SJSA1 (cell line): ENCODE measurements around the gene PLXND1. TPM values are rescaled to one million over a fixed set of nuclear protein-coding genes. Genes with fewer than 3 reads are reported as not detected.

Experiments used
- DNase-seq, 2 experiments: peaks; one replicate each; pipeline ENCODE4 v3.0.0-alpha.2; 2015 to 2020; ENCODE audit warnings: low spot score in 2 of 2, low read depth in 1 of 2
- H3K27ac ChIP-seq: fragments of 250-450 bp; sonication (Bioruptor Pico); 2 replicates; pipeline ENCODE4 v1.5.1; 2020; ENCODE audit warnings: mild to moderate bottlenecking, moderate library complexity
- H3K27me3 ChIP-seq: fragments of 250-450 bp; sonication (Bioruptor Pico); replicated peaks from 2 replicates; pipeline ENCODE4 v1.5.1; 2020; ENCODE audit warnings: mild to moderate bottlenecking, moderate library complexity
- H3K36me3 ChIP-seq: fragments of 250-450 bp; sonication (Bioruptor Pico); 2 replicates; pipeline ENCODE4 v1.5.1; 2020; ENCODE audit warnings: mild to moderate bottlenecking
- H3K4me1 ChIP-seq: fragments of 250-450 bp; sonication (Bioruptor Pico); replicated peaks from 2 replicates; pipeline ENCODE4 v1.6.1; 2021; ENCODE audit warnings: mild to moderate bottlenecking
- H3K4me3 ChIP-seq: fragments of 250-450 bp; sonication (Bioruptor Pico); 2 replicates; pipeline ENCODE4 v1.5.1; 2020; ENCODE audit warnings: mild to moderate bottlenecking
- H3K9me3 ChIP-seq: fragments of 250-450 bp; sonication (Bioruptor Pico); replicated peaks from 2 replicates; pipeline ENCODE4 v1.5.1; 2020; ENCODE audit warnings: mild to moderate bottlenecking
- total RNA-seq: library from RNA; depleted of rRNA; stranded (reverse); fragments of >200 nt; shearing (Covaris generic); gene quantifications from 2 replicates; pipeline ENCODE4 v1.2.3, GENCODE V29; 2014

PLXND1 gene
- total RNA-seq, 1 experiment from 2014 or later = 80.1 TPM

DNA sequence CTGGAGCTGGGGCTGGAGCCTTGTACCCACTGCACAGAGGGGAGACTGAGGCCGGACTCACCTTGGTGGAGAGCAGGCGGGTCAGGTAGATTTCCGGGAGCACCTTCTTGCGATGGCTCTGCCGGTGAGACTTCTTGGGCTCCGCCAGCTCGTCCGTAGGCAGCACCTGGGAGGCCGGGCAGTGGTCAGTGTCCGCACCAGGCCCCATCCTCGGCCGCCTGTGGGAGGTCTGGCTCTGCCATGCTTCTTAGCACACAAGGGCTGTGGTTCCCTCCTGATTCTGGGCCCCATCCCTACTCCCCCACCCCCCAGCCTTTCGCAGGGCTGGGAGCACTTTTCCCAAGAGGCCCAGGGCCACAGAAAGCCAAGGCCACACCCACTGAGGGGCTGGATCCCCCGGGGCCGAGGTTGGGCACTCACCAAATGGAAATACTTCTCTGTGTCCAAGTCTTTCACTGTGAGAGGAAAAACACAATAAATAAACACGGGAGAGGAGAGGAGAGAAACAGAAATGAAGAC is 46.1 kb downstream of the PLXND1 start:
- H3K4me3 ChIP-seq = peak overlapping the region; percentile 28
- H3K4me1 ChIP-seq = peaks cover 67% of the 10 kb centered on the region
- no peaks in the 10 kb centered on the region for H3K27me3 ChIP-seq
- H3K9me3 ChIP-seq = no peaks in the 10 kb centered on the region
- peak overlapping the region; percentile 55 for H3K27ac ChIP-seq
- DNase-seq = peak; percentile 88 to 92
- peaks cover 82% of the 10 kb centered on the region for H3K36me3 ChIP-seq

DNA sequence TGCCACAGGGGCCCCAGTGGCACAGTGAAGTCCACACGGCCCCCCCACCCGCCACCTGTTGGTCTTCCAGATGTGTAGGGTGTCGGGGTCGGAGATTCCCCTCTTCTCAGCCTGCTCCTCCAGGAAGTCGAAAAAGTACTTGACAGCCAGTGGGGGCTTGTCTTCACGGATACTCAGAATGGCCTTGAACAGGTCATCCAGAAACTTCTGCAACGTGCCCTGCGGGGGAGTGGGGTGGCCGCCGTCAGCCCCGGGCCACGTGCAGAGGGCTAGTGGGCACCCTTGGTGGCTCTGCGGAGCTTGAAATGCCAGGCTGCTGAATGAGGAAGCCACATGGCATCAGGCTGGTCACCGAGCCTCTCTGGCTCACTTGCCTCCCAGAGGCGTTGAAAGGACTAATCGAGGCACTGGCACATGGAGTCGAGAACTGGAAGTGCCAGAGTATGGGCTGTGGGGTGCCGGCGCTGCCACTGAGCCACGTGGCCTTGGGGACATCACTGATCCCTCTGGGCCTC is 46.9 kb downstream of the PLXND1 start:
- peaks cover 79% of the 10 kb centered on the region for H3K36me3 ChIP-seq
- peaks cover 74% of the 10 kb centered on the region for H3K4me1 ChIP-seq
- no peaks in the 10 kb centered on the region for H3K9me3 ChIP-seq
- peak overlapping the region; percentile 28 for H3K4me3 ChIP-seq
- peak overlapping the region; percentile 39 for H3K27ac ChIP-seq
- DNase-seq = peak in 1 of 2 experiments; percentile 12
- no peaks in the 10 kb centered on the region for H3K27me3 ChIP-seq

DNA sequence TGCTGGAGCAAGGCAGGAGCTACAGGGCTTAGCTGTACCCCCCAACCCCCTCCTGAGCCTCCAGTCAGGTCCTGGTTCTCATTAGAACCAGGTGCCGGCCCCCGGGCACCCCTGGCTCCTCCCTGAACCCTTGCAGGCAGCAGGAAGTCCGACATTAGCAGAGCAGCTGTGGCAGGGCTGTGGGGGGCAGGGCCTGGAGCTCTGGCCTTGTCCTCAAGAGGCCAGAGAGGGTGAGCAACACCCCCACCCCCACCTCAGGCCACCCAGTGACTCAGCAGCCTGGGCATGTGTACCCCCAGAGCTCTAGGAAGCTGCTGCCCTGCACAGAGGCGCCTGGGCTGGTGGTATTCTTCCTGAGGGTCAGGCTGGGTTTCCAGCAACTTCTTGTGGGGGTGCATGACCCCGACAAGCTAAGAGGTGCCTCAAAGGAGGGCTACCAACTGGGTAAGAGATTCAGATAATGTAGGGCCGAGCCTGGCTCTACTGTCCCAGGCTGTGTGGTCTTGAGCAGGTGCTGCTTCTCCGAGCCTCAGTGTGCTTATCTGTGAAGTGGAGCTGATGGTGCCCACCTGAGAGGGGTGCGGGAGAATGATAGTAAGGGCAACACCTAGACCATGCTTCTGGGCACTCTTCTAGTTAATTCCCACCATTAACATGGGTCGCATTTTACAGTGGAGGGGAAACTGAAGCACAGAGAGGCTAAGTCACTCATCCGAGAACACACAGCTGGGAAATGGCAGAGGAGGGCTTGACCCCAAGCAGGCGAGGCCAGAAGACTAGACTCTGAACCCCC is 47.5 kb downstream of the PLXND1 start:
- peak; percentile 83 to 90 for DNase-seq
- H3K4me1 ChIP-seq = peaks cover 81% of the 10 kb centered on the region
- H3K4me3 ChIP-seq = no peak overlapping the region
- H3K27me3 ChIP-seq = no peaks in the 10 kb centered on the region
- no peaks in the 10 kb centered on the region for H3K9me3 ChIP-seq
- peaks cover 77% of the 10 kb centered on the region for H3K36me3 ChIP-seq
- H3K27ac ChIP-seq = peak overlapping the region; percentile 39

DNA sequence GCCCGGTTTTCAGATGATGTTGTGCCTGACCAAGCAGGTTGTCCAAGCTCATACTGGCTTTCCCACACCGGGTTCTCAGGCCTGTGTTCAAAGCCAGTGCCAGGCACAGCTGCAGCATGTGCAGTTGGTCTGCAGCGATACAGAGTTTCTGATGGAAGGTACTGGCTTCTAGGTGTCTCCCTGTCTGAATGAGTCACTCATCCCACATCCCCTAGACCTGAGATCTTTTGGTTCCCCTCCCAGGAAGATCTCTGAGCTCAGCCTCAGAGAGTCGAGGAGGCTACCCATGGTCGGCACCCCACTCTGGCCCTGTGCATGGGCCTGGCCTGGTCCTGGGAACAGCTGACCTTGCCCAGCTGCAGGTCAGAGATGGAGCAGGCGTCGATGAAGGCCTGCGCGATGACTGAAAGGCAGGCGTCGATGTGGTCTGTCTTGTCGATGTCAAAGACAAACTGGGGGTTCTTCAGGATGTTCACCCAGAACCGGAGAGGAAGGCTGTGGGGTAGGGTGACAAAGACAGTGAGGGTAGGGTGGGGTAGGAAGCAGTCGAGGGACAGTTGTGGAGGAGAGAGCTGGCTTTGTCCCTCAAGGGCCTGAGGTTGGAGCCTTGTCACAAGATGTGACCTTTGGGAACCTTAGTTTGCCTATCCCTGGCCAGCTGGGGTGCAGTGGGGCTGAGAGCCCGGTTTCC is 48.2 kb downstream of the PLXND1 start:
- Histone ChIP-seq H3K27me3 (no peaks in the 10 kb centered on the region), H3K27ac (peak overlapping the region; percentile 22; the same call in 1 of the 2 replicates), H3K4me3 (no peak overlapping the region), H3K4me1 (peaks cover 82% of the 10 kb centered on the region), H3K9me3 (no peaks in the 10 kb centered on the region), H3K36me3 (peaks cover 73% of the 10 kb centered on the region)
- DNase-seq = no peak

DNA sequence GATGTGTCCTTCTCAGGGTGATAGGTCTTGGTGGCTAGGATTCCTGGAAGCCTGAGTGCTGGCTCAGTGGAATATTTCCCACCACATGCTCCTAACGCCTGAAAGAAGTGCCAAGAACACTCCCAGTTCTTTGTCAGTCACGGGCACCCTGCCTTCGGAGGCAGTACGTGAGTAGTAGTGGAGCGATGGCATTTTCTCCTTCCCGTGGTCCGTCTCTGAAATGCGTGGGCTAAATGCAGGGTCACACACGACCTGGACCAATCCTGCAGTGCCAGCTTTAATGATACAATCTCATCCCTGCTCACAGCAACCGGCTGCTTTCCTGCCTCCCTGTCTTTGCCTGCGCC is 49.0 kb downstream of the PLXND1 start:
- Histone ChIP-seq H3K36me3 (peaks cover 66% of the 10 kb centered on the region), H3K27ac (no peak overlapping the region)

DNA sequence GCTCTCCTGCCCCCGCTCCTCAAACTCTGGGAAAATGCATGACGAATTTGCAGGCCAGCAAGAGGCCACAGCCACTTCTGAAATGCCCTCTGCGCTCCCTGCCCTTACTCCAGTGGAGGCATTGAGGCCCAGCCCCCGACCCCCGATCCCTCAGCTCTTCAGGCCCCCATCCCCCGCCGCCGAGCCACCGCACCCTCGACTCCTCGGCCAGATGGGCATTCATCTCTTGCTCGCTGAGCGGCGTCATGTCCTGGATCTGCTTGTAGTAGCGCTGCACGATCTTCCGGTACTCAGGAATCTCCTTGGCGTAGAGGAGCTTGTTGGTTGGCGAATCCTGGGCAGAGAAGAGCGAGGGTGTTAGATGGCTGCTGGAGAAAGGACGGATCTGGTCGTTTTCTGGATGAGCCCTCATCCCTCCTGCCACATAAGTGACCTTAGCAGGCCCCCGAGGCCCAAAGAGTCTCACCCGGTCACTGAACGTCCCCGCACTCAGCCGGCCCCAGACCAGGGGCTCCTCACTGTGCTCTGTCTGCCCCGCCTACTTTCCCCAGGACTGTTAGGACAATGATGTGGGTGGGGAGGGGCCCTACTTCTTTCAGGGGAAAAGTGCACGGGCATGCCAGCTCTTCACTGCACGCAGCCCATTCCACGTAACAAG is 49.5 kb downstream of the PLXND1 start:
- H3K27ac ChIP-seq = no peak overlapping the region

More for the DNA sequence above, 49.0 kb downstream of the PLXND1 start:
- no peak overlapping the region for H3K4me3 ChIP-seq
- no peaks in the 10 kb centered on the region for H3K27me3 ChIP-seq
- peaks cover 81% of the 10 kb centered on the region for H3K4me1 ChIP-seq
- DNase-seq = no peak
- H3K9me3 ChIP-seq = no peaks in the 10 kb centered on the region

DNA sequence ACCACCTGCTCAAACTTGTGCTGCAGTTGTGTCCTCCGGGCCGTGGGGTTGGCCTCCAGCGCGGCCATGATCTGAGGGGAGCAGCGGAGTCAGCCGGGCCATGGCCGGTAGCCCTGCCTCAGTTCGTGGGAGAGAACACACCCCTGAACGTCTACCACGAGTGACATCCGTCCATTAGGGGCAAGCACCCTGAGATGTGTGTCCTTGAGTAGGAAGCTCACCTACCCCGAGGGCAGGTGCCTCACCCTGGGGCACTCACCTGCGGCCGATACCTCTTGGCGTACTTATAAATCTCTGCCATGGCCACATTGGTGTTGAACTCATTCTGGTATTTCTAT is 50.1 kb downstream of the PLXND1 start:
- Histone ChIP-seq H3K27ac (no peak overlapping the region), H3K9me3 (no peaks in the 10 kb centered on the region), H3K36me3 (peaks cover 57% of the 10 kb centered on the region), H3K4me3 (no peak overlapping the region), H3K4me1 (peaks cover 69% of the 10 kb centered on the region), H3K27me3 (no peaks in the 10 kb centered on the region)
- DNase-seq = no peak

More for the DNA sequence above, 49.5 kb downstream of the PLXND1 start:
- Histone ChIP-seq H3K4me1 (peaks cover 76% of the 10 kb centered on the region), H3K36me3 (peaks cover 61% of the 10 kb centered on the region), H3K4me3 (no peak overlapping the region), H3K9me3 (no peaks in the 10 kb centered on the region), H3K27me3 (no peaks in the 10 kb centered on the region)
- DNase-seq = no peak

DNA sequence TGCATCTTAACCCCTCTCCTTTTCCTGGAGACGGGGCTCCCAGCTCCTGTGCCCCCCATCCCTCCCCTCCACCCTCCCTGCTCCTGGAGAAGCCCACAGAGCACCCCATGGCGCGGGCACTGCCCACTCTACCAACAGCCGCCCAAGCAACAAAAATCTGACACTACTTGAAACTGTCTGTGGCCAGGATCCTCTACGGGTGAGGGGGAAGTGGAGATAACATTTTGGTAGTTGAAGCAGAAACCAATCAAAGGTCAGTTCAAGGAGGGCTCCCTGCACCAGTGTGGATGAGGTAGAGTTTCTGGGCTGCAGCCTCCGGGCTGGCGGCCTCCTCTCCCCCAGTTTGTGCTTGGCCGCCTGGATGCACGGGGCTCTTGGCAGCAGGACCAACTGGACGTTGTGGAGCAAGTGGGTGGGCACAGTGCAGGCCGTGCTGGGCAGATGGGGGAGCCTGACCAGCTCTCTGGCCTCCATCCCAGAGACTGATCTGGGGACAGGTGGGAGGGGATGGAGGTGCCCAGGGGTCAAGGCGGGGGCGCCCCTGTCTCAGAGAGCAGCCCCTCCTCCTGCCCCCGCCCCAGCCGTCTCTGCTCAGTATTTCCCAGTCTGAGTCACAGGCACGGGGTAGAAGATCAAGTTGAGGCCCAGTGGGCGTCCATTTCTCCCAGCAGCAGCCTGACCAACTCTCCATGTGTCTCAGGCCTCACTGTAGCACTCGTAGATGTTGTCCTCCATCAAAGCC is 50.7 kb downstream of the PLXND1 start:
- DNase-seq = no peak
- H3K4me3 ChIP-seq = no peak overlapping the region
- H3K27ac ChIP-seq = no peak overlapping the region
- no peaks in the 10 kb centered on the region for H3K27me3 ChIP-seq
- peaks cover 56% of the 10 kb centered on the region for H3K36me3 ChIP-seq
- peaks cover 63% of the 10 kb centered on the region for H3K4me1 ChIP-seq
- H3K9me3 ChIP-seq = no peaks in the 10 kb centered on the region

DNA sequence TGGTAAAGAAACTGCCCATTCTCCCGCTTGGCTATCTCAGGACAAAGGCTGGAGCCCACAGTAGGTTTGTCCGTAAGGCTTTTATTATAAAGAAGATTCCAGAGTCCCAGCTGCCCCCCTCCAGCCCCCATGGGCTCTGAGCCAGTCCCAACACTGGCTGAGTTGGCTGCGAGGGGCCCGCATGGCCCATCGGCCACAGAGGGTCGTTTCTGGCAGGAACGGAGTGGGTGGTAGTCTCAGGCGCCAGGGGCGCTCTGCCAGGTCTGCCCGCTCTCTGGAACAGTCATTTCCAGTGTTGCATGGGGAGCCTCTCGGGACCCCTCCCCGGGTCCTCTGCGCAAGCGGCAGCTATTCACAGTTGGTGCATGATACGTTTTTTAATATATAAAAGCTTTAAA is 51.3 kb downstream of the PLXND1 start:
- Histone ChIP-seq H3K4me3 (no peak overlapping the region), H3K36me3 (peaks cover 55% of the 10 kb centered on the region), H3K27me3 (no peaks in the 10 kb centered on the region), H3K9me3 (no peaks in the 10 kb centered on the region), H3K4me1 (peaks cover 57% of the 10 kb centered on the region), H3K27ac (peak overlapping the region; percentile 32)
- DNase-seq = no peak

DNA sequence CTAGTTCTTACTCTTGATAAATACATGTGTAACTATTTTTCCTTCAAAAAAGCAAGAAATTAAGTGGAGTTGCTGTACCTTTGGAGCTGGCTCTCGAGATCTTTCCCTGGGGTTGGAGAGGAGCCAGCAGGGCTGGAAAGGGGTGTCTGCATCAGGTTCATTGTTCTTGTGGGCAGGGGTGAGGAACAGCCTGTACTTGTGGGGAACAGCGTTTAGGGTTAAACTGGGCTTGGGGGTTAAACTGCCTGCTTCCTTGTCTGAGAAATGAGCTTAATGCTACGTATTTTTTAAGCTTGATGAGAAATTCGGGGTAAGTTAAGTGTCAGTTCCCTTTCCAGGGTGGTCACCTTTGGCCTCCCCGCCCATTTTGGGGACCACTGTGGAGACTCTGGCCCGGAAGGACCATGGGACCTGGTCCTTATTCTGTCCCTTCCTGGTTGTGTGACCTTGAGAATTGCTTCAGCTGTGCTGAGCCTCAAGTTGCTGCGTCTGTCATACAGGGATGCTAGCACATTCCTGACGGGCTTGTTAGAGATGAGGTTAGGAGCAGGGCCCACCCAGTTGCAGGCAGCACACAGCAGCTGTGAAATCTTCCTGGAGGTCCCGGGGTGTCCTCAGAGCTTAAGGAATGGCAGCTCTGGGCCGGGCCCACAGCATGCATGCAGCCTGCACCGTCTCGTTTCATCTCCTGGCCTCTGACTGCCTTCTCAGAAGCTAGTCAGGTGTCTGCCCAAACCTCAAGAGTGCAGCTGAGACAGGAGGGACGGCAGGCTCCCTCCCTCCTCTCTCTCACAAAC is 51.9 kb downstream of the PLXND1 start:
- H3K9me3 ChIP-seq = no peaks in the 10 kb centered on the region
- H3K4me1 ChIP-seq = peaks cover 55% of the 10 kb centered on the region
- peaks cover 49% of the 10 kb centered on the region for H3K36me3 ChIP-seq
- no peak overlapping the region for H3K4me3 ChIP-seq
- no peaks in the 10 kb centered on the region for H3K27me3 ChIP-seq
- H3K27ac ChIP-seq = peak overlapping the region; percentile 32
- peak; percentile 71 to 86 for DNase-seq

DNA sequence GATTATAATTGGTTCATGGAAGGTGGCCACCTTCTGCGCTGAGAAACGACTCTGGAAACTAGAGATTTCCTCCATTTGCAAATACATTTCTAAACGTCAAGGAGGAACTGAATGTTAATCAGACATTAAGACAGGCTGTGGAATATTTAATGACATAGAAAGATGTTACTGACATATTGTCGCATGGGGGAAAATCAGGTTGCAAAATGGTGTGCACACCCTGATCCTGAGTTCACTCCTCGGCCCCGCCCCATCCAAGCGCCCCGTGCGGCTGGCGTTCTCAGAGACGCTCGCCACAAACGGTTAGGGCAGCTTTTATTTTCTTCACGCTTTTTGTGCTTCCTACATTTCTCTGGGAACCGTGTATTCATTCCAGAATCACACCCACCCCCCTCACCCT is 52.8 kb downstream of the PLXND1 start:
- no peaks in the 10 kb centered on the region for H3K27me3 ChIP-seq
- no peak overlapping the region for H3K27ac ChIP-seq
- H3K9me3 ChIP-seq = no peaks in the 10 kb centered on the region
- peaks cover 52% of the 10 kb centered on the region for H3K4me1 ChIP-seq
- no peak overlapping the region for H3K4me3 ChIP-seq
- H3K36me3 ChIP-seq = peaks cover 40% of the 10 kb centered on the region
- DNase-seq = no peak

DNA sequence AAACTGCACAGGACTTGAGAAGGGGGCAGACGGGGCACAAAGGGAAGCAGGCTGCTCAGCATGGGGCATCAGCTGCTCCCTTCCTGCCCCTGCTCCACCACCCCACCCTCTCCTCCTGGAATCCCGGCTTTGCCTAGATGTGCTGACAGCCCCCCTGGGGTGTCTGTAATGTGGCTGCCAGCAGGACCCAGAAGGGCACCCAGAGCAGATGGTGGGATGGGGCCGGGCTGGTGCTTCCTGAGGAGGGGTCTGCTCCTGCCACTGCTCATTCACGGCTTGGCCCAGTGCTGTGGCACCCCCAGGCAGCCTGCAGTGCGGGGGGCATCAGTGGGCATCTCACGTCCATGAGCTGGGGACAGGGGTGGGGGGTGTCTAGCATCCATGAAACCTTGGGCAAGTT is 53.3 kb downstream of the PLXND1 start:
- no peak overlapping the region for H3K27ac ChIP-seq
- no peaks in the 10 kb centered on the region for H3K27me3 ChIP-seq
- H3K4me3 ChIP-seq = no peak overlapping the region
- peaks cover 47% of the 10 kb centered on the region for H3K4me1 ChIP-seq
- H3K9me3 ChIP-seq = no peaks in the 10 kb centered on the region
- peaks cover 35% of the 10 kb centered on the region for H3K36me3 ChIP-seq
- DNase-seq = no peak
